ENCODE data around the gene LRRC42.

- TF ChIP-seq CTCF (IDR thresholded peaks at IDR 0.05) (no peak), USF2 (IDR thresholded peaks at IDR 0.05) (no peak), RFX5 (IDR thresholded peaks at IDR 0.05) (no peak), POLR2A (IDR thresholded peaks at IDR 0.05; ENCODE audit: low read length) (no peak), FOSL2 (IDR thresholded peaks at IDR 0.05) (no peak), FOSL2 (CRISPR knock-in tag; IDR thresholded peaks at IDR 0.05) (no peak), ESRRA (IDR thresholded peaks at IDR 0.05; ENCODE audit: borderline replicate concordance, low read length) (no peak), JUNB (IDR thresholded peaks at IDR 0.05) (no peak), REST (IDR thresholded peaks at IDR 0.05) (no peak), BHLHE40 (IDR thresholded peaks at IDR 0.05; ENCODE audit: low read depth, low read length) (no peak), MAFK (IDR thresholded peaks at IDR 0.05; ENCODE audit: partially characterized antibody) (no peak), RCOR1 (IDR thresholded peaks at IDR 0.05; ENCODE audit: low read depth, low read length) (no peak), MYC (IDR thresholded peaks at IDR 0.05; ENCODE audit: borderline replicate concordance, low read length) (no peak), TP53 (CRISPR knock-in tag; IDR thresholded peaks at IDR 0.05) (no peak)
These were observed 16.2 kb downstream of the LRRC42 start for GRCh38 chr1:53962395-53962794.

Data from A549 (cell line).